Pancreas (tissue), 10 donors: ENCODE measurements around the gene HS2ST1. TPM values are rescaled to one million over a fixed set of nuclear protein-coding genes. Genes with fewer than 3 reads are reported as not detected.
"Not testable (repeated sequence)": the region's sequence is repeated elsewhere in the genome, so short reads cannot be mapped to it uniquely, and the experiment has no call there.

Source experiments
- ATAC-seq, 4 donors: fragments of 200-7000 bp; cut with Tn5 transposase; one replicate each; pipeline versions ENCODE4 v1.8.0 to v1.9.1; 2020; ENCODE audit warnings: mild to moderate bottlenecking in 4 of 4, moderate library complexity in 4 of 4
- DNase-seq, 6 donors: peaks; one replicate each; pipeline ENCODE4 v3.0.0-alpha.2; 2020
- FAIRE-seq: peaks from 2 replicates; lab custom pipeline; 2012; peaks lifted over from hg19 to GRCh38; lab: Jason Lieb, UNC
- H3K27ac ChIP-seq, 4 donors: fragments of 200-600 bp; sonication (generic); 1 replicate in 3 of 4; 2 replicates in 1 of 4; pipeline versions ENCODE4 v1.5.0 to v1.8.0; 2020
- H3K27me3 ChIP-seq, 4 donors: fragments of 200-600 bp; one replicate each; pipeline ENCODE4 v1.8.0; 2021
- H3K36me3 ChIP-seq, 3 donors: fragments of 200-600 bp; sonication (generic) in 1 of 3; one replicate each; pipeline versions ENCODE4 v1.5.0 to v1.8.0; 2020 to 2021
- H3K4me1 ChIP-seq, 3 donors: fragments of 200-600 bp; one replicate each; pipeline ENCODE4 v1.8.0; 2021
- H3K4me3 ChIP-seq, 4 donors: fragments of 200-600 bp; sonication (generic) in 2 of 4; one replicate each; pipeline versions ENCODE4 v1.5.0 to v1.8.0; 2020 to 2021
- H3K9me3 ChIP-seq, 4 donors: fragments of 200-600 bp; one replicate each; pipeline ENCODE4 v1.8.0; 2021
- CTCF ChIP-seq, 4 donors: fragments of 200-600 bp; sonication (generic) in 3 of 4; IDR thresholded peaks; one replicate each; pipeline versions ENCODE4 v1.5.0 to v1.8.0; 2021; ENCODE audit warnings: antibody characterized with exemption in 4 of 4
- WGBS, 2 donors: extraction: QIAGEN DNeasy Blood & Tissue Kit; methylation state at CpG; one replicate each; pipeline ENCODE4 v1.1.7; 2013; 5-methylcytosine and 5-hydroxymethylcytosine counted together
- intact Hi-C, 3 donors: fragments of 100-400 bp; cut with DNase I; formaldehyde crosslinking; loops; one replicate each; pipeline versions ENCODE4 v1.11.1 to v1.14.2; 2022
- polyA plus RNA-seq, 2 donors: library from polyadenylated mRNA; stranded (reverse); fragments of 200-250 nt; gene quantifications; one replicate each; pipeline ENCODE4 v1.2.3, GENCODE V29; 2013
- total RNA-seq, 6 donors: library from RNA; stranded (reverse); fragmentation: NEBNext Ultra II Directional in 4 of 6; extraction: Animal tissue kit (Norgen Biotek cat#: 25700) in 4 of 6; gene quantifications; one replicate each; pipeline versions ENCODE4 v1.2.1 to v1.2.4, GENCODE V29; 2021 to 2023
- donor health status: healthy with polysubstance abuse.
- donor health status: DM: no; HTN: no; CAD: no; lungs with moderate emphysema.
- donor health status: DM: no; HTN: no; CAD: no.
- donor health status: control.
- donor health status: control.
- donor health status: Bipolar disorder and iron deficiency.
- donor health status: DM: yes; HTN: yes; CAD: no.
- donor health status: DM: no; HTN: no; CAD: no.
- donor health status: DM: no; HTN: no; CAD: no.
- donor health status: DM: yes; HTN: yes; CAD: no.

Gene HS2ST1
- total RNA-seq = 10 to 100 TPM in 4 of 6 donors, 1 to 10 TPM in 2; 8.7 to 16.1 (median 13.8) TPM
- 1 to 10 TPM; 2.8 to 6.6 TPM for polyA plus RNA-seq

- ATAC-seq (peak; percentile 33 to 53 (median 46)), DNase-seq (peak in 1 of 6 donors; percentile 71), FAIRE-seq (no peak)
- WGBS, 2 donors = 1% methylated on average over 9 to 45 of the region's 45 CpGs
- H3K4me1 ChIP-seq = peaks cover 12 to 31% (median 12%) of the 10 kb centered on the region in 3 donors
- H3K4me3 ChIP-seq = peak within 1 kb of the TSS; percentile 73 to 86 (median 78)
- peak within 1 kb of the TSS; percentile 83 to 97 (median 89) for H3K27ac ChIP-seq
- intact Hi-C loops = no loop called here
- no peaks in the 10 kb centered on the region for H3K36me3 ChIP-seq
- H3K27me3 ChIP-seq = no peaks in the 10 kb centered on the region
- H3K9me3 ChIP-seq = no peaks in the 10 kb centered on the region
- TF ChIP-seq CTCF (IDR thresholded peaks at IDR 0.05) = no peak
Observed at GRCh38 chr1:86914601-86914997, at the start of gene HS2ST1. HS2ST1 (plus strand) TSS chr1:86914635.

GRCh38 chr1:86865973-86866637 is 48.3 kb upstream of the HS2ST1 start:
- no peak for DNase-seq
- WGBS, 2 donors = 96 to 99% methylated on average over 6 of the region's 6 CpGs
- Histone ChIP-seq H3K4me3 (no peak overlapping the region), H3K36me3 (no peaks in the 10 kb centered on the region), H3K4me1 (peaks cover 0 to 2% (median 0%) of the 10 kb centered on the region in 3 donors), H3K27ac (no peak overlapping the region), H3K9me3 (no peaks in the 10 kb centered on the region), H3K27me3 (no peaks in the 10 kb centered on the region)
- no peak for FAIRE-seq
- ATAC-seq = no peak
- intact Hi-C loops = no loop called here
- no peak for TF ChIP-seq CTCF (IDR thresholded peaks at IDR 0.05)

GRCh38 chr1:86866665-86867064 is 47.8 kb upstream of the HS2ST1 start:
- no peak for TF ChIP-seq CTCF (IDR thresholded peaks at IDR 0.05)
- DNase-seq (no peak), FAIRE-seq (no peak), ATAC-seq (no peak)
- no peaks in the 10 kb centered on the region for H3K9me3 ChIP-seq
- H3K4me3 ChIP-seq = no peak overlapping the region
- no peaks in the 10 kb centered on the region for H3K36me3 ChIP-seq
- intact Hi-C loops = no loop called here
- H3K27me3 ChIP-seq = no peaks in the 10 kb centered on the region
- H3K4me1 ChIP-seq = no peaks in the 10 kb centered on the region
- no peak overlapping the region for H3K27ac ChIP-seq

GRCh38 chr1:86867278-86867677 is 47.2 kb upstream of the HS2ST1 start:
- H3K27ac ChIP-seq, H3K27me3 ChIP-seq, H3K9me3 ChIP-seq, ATAC-seq, H3K4me1 ChIP-seq, H3K36me3 ChIP-seq, FAIRE-seq, H3K4me3 ChIP-seq, DNase-seq, intact Hi-C loops: not testable (repeated sequence)
- WGBS, 2 donors = 94 to 98% methylated on average over 4 of the region's 4 CpGs

- no peaks in the 10 kb centered on the region for H3K27me3 ChIP-seq
- FAIRE-seq = no peak
Observed at GRCh38 chr1:86868477-86868876, 46.0 kb upstream of the HS2ST1 start.

More at GRCh38 chr1:86868477-86868876, 46.0 kb upstream of the HS2ST1 start:
- Histone ChIP-seq H3K27ac (no peak overlapping the region), H3K4me1 (no peaks in the 10 kb centered on the region), H3K4me3 (no peak overlapping the region), H3K36me3 (no peaks in the 10 kb centered on the region), H3K9me3 (no peaks in the 10 kb centered on the region)
- 98 to 100% methylated on average over 1 of the region's 1 CpG for WGBS, 2 donors
- intact Hi-C loops = no loop called here
- ATAC-seq (peak in 1 of 4 donors; percentile 20), DNase-seq (no peak)
- TF ChIP-seq CTCF (IDR thresholded peaks at IDR 0.05) = no peak
